Ishikawa (cell line): ENCODE data around the gene GPC6.

Experiments
- CEBPB ChIP-seq: IDR thresholded peaks from 2 replicates; pipeline ENCODE4 v1.6.1; 2012
- EP300 ChIP-seq: IDR thresholded peaks from 2 replicates; pipeline ENCODE4 v1.6.1; 2012; ENCODE audit warnings: borderline replicate concordance
- FOXM1 ChIP-seq: IDR thresholded peaks from 2 replicates; pipeline ENCODE4 v1.6.1; 2012; ENCODE audit warnings: low read depth, borderline replicate concordance
- MAX ChIP-seq: IDR thresholded peaks from 2 replicates; pipeline ENCODE4 v1.6.1; 2012
- RAD21 ChIP-seq: IDR thresholded peaks from 2 replicates; pipeline ENCODE4 v1.6.1; 2012; ENCODE audit warnings: low read depth
- TAF1 ChIP-seq: IDR thresholded peaks from 2 replicates; pipeline ENCODE4 v1.6.1; 2012; ENCODE audit warnings: low read depth, mild to moderate bottlenecking
- YY1 ChIP-seq: IDR thresholded peaks from 2 replicates; pipeline ENCODE4 v1.6.1; 2012; ENCODE audit warnings: low read depth

GRCh38 chr13:93304134-93304533 is 77.5 kb downstream of the GPC6 start:
- TF ChIP-seq EP300, result no peak
- no peak for TF ChIP-seq TAF1
- TF ChIP-seq RAD21, result no peak
- no peak for TF ChIP-seq FOXM1
- TF ChIP-seq CEBPB, result no peak
- TF ChIP-seq MAX, result no peak
- TF ChIP-seq YY1, result no peak
